CD8-positive, alpha-beta memory T cell (primary cell): ENCODE measurements around the gene RNF144B. TPM values are rescaled to one million over a fixed set of nuclear protein-coding genes. Genes with fewer than 3 reads are reported as not detected.

Experiments used
- CTCF ChIA-PET: fragments of 350-600 bp; sonication (Branson Sonifier 250); formaldehyde crosslinking; loops from one replicate; lab custom pipeline; 2021; ENCODE audit warnings: antibody characterized with exemption; lab: Charles Lee
- POLR2A ChIA-PET: fragments of 350-600 bp; sonication (Branson Sonifier 250); formaldehyde crosslinking; loops from one replicate; lab custom pipeline; 2021; ENCODE audit warnings: antibody characterized with exemption; lab: Charles Lee
- DNase-seq, 5 donors: peaks; one replicate each; pipeline versions ENCODE4 v3.0.0 to v3.0.0-alpha.2; 2020 to 2022; ENCODE audit warnings: mixed read lengths in 1 of 5
- H3K27ac ChIP-seq: one replicate; pipeline ENCODE4 v1.7.0; 2013; ENCODE audit warnings: low read depth, mild to moderate bottlenecking, low read length, moderate library complexity
- H3K27me3 ChIP-seq: 2 replicates; pipeline ENCODE4 v1.7.0; 2013; ENCODE audit warnings: low read length, mild to moderate bottlenecking; ENCODE audit not compliant: insufficient read depth, poor library complexity, severe bottlenecking
- H3K36me3 ChIP-seq: 2 replicates; pipeline ENCODE4 v1.7.0; 2013; ENCODE audit warnings: mild to moderate bottlenecking, low read length, moderate library complexity; ENCODE audit not compliant: insufficient read depth
- H3K4me1 ChIP-seq: 2 replicates; pipeline ENCODE4 v1.7.0; 2013; ENCODE audit warnings: mild to moderate bottlenecking, low read length, moderate library complexity; ENCODE audit not compliant: insufficient read depth
- H3K4me3 ChIP-seq: 2 replicates; pipeline ENCODE4 v1.7.0; 2013; ENCODE audit warnings: mild to moderate bottlenecking, low read length
- H3K9me3 ChIP-seq: 2 replicates; pipeline ENCODE4 v1.7.0; 2013; ENCODE audit warnings: mild to moderate bottlenecking, low read length
- H3K27ac Mint-ChIP-seq, 8 donors: one replicate each; pipeline ENCODE4 v1.8.0; 2020 to 2021; ENCODE audit warnings: mixed read lengths in 8 of 8, mild to moderate bottlenecking in 6 of 8, inconsistent platforms in 3 of 8, moderate library complexity in 3 of 8
- H3K27me3 Mint-ChIP-seq, 2 donors: one replicate each; pipeline ENCODE4 v1.8.0; 2020 to 2021; ENCODE audit warnings: mixed read lengths in 2 of 2, mild to moderate bottlenecking in 1 of 2, moderate library complexity in 1 of 2
- H3K36me3 Mint-ChIP-seq, 3 donors: one replicate each; pipeline ENCODE4 v1.8.0; 2020 to 2021; ENCODE audit warnings: mixed read lengths in 3 of 3, inconsistent platforms in 1 of 3, mild to moderate bottlenecking in 1 of 3
- H3K4me1 Mint-ChIP-seq, 3 donors: one replicate each; pipeline ENCODE4 v1.8.0; 2020 to 2021; ENCODE audit warnings: mixed read lengths in 3 of 3, inconsistent platforms in 1 of 3, mild to moderate bottlenecking in 1 of 3
- H3K4me3 Mint-ChIP-seq, 7 donors: one replicate each; pipeline ENCODE4 v1.8.0; 2020 to 2021; ENCODE audit warnings: mixed read lengths in 7 of 7, mild to moderate bottlenecking in 6 of 7, moderate library complexity in 4 of 7, inconsistent platforms in 2 of 7
- H3K9me3 Mint-ChIP-seq, 5 donors: one replicate each; pipeline ENCODE4 v1.8.0; 2020 to 2022; ENCODE audit warnings: mixed read lengths in 5 of 5, mild to moderate bottlenecking in 3 of 5, moderate library complexity in 2 of 5, inconsistent platforms in 1 of 5
- polyA plus RNA-seq: library from polyadenylated mRNA; unstranded; fragments of 300-500 nt; fragmentation: Illumina TruSeq; gene quantifications from one replicate; pipeline ENCODE4 v1.2.3, GENCODE V29; 2021
- total RNA-seq, 2 experiments: library from RNA; stranded (reverse); gene quantifications; one replicate each; pipeline ENCODE4 v1.2.3, GENCODE V29; 2021

Gene RNF144B
- total and polyA plus RNA-seq, 3 experiments from 2014 or later: 0.98 to 1.3 (median 1.2) TPM

DNA sequence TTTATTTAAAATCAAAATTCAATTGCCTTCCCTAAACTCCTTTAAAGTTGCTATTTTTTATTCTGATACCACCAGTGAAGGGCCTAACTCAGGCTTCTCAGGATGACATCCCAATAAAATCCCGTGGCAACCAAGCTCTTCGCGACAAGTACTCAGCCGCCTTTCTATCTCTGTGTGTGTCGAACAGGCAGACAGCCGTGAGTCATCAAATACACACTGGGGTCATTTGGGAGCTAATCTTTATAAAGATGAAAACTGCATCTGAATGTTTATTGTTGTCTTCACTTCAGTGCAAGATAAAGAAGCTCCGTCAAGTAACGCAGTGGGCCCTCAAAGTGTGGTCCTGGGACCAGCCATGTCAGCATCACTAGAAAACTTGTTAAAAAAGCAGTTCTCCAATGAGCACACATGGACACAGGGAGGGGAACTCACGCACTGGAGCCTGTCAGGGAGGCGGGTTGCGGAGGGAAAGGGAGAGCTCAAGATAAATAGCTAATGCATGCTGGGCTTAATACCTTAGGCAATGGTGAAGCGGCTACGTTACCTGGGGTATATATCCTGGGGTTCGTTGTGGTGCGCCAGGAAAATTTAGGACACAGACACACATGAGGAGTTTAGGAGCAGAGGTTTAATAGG lies 119.3 kb downstream of the RNF144B start:
- H3K27me3 Mint-ChIP-seq: peaks cover 4 to 10% of the 10 kb centered on the region in 2 donors
- Histone ChIP-seq H3K27me3 (no peaks in the 10 kb centered on the region), H3K9me3 (no peaks in the 10 kb centered on the region), H3K36me3 (no peaks in the 10 kb centered on the region), H3K4me3 (no peak overlapping the region), H3K4me1 (no peaks in the 10 kb centered on the region), H3K27ac (no peak overlapping the region)
- H3K27ac Mint-ChIP-seq: peak overlapping the region in 1 of 8 donors; percentile 48
- no peak for DNase-seq
- H3K4me3 Mint-ChIP-seq: no peak overlapping the region
- H3K9me3 Mint-ChIP-seq: no peaks in the 10 kb centered on the region
- ChIA-PET CTCF (interaction anchor here (1.3 to 5.3 kb wide), 2 partner anchors 176 to 184 kb away, joined by 3 to 50 read pairs; no protein-coding TSS in a partner anchor), POLR2A (no interaction called here)
- no peaks in the 10 kb centered on the region for H3K36me3 Mint-ChIP-seq
- no peaks in the 10 kb centered on the region for H3K4me1 Mint-ChIP-seq

DNA sequence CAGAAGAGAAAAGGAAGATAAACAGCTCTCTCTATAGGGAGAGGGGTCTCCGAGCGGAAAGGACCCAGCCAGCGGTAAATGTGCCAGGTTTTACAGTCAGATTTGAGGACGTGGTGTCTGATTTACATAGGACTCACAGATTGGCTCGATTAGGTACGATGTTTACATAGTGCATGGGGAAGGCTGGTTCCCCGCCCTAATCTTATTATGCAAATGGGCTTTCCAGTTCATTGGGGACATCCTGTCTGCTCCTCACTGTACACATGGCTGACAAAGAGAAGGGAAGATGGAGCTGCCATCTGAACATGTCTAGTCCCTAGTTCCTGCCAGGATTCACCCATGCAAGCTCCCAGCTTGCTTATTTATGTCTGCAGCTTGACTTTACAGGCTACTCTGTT lies 119.9 kb downstream of the RNF144B start:
- peaks cover 4 to 12% of the 10 kb centered on the region in 2 donors for H3K27me3 Mint-ChIP-seq
- H3K4me1 ChIP-seq: no peaks in the 10 kb centered on the region
- no peaks in the 10 kb centered on the region for H3K4me1 Mint-ChIP-seq
- POLR2A ChIA-PET: no interaction called here
- no peak overlapping the region for H3K4me3 Mint-ChIP-seq
- H3K9me3 ChIP-seq: no peaks in the 10 kb centered on the region
- no peaks in the 10 kb centered on the region for H3K36me3 Mint-ChIP-seq
- H3K27ac Mint-ChIP-seq: peak overlapping the region in 1 of 8 donors; percentile 48
- no peaks in the 10 kb centered on the region for H3K9me3 Mint-ChIP-seq
- H3K27me3 ChIP-seq: no peaks in the 10 kb centered on the region
- CTCF ChIA-PET: interaction anchor here (1.3 to 5.3 kb wide), 2 partner anchors 176 to 184 kb away, joined by 3 to 50 read pairs; no protein-coding TSS in a partner anchor
- DNase-seq: no peak
- H3K27ac ChIP-seq: no peak overlapping the region
- no peaks in the 10 kb centered on the region for H3K36me3 ChIP-seq
- H3K4me3 ChIP-seq: no peak overlapping the region

DNA sequence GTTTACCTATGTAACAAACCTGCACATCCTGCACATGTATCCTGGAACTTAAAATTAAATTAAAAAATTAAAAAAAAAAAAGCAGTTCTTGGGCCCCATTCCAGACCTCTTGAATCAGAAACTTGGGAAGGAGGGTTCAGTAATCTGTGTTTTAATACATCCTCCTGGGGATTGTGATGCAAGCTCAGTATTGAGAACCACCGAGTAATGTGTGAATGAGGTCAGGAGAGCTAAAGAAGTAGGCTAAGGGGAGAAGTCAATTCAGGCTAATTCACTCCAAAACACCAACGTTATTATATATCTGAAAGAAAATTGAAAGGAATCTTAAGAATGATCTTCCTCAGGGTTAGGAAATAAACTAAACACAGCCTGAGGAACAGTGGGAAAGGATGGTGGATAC lies 120.4 kb downstream of the RNF144B start:
- Histone ChIP-seq H3K4me3 (no peak overlapping the region), H3K9me3 (no peaks in the 10 kb centered on the region), H3K27ac (no peak overlapping the region), H3K4me1 (no peaks in the 10 kb centered on the region), H3K27me3 (no peaks in the 10 kb centered on the region), H3K36me3 (no peaks in the 10 kb centered on the region)
- DNase-seq: no peak
- H3K4me1 Mint-ChIP-seq: no peaks in the 10 kb centered on the region
- H3K9me3 Mint-ChIP-seq: no peaks in the 10 kb centered on the region
- CTCF ChIA-PET: interaction anchor here (1.3 kb wide), 1 partner anchor 177 kb away, joined by 3 read pairs; no protein-coding TSS in a partner anchor
- POLR2A ChIA-PET: no interaction called here
- H3K27me3 Mint-ChIP-seq: peaks cover 4 to 15% of the 10 kb centered on the region in 2 donors
- no peaks in the 10 kb centered on the region for H3K36me3 Mint-ChIP-seq
- no peak overlapping the region for H3K4me3 Mint-ChIP-seq
- H3K27ac Mint-ChIP-seq: no peak overlapping the region

DNA sequence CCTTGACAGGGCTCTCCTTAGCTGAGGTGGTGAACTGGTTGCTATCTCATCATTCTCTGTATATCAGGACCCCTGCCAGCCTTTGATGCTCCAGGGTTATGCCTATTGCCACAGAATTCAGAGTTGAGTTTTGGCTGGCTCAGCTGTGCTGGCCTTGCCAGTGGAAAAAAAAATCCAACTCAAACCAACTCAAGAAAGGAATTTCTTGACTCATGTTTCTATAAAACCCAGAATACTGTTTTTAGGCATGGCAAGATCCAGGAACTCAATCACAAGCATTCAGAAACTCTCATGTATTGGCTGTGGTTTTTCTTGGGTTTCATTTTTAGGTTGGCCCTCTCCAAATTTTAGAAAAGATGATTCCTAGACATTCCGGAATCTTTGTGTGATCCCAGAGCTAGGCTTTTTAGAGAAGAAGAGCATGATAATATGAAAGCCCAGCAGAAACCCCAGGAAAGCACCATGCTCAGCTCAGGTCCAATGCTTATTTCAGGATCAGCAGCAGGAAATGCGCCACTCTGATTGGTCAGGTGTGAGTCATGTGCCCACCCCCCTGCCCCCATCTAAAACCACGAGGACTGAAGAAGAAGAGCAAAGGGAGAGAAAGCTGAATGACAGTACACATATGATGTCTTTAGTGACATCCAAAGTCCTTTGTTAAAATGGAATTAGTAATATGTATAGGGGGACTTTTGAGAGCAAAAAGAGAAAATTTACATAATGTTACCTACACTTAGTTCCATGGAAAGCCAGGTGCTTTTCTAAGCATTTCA lies 122.9 kb downstream of the RNF144B start:
- H3K4me3 Mint-ChIP-seq: no peak overlapping the region
- Histone ChIP-seq H3K4me1 (no peaks in the 10 kb centered on the region), H3K36me3 (no peaks in the 10 kb centered on the region), H3K9me3 (no peaks in the 10 kb centered on the region), H3K27ac (no peak overlapping the region), H3K27me3 (no peaks in the 10 kb centered on the region), H3K4me3 (no peak overlapping the region)
- no peak for DNase-seq
- no peaks in the 10 kb centered on the region for H3K36me3 Mint-ChIP-seq
- no peaks in the 10 kb centered on the region for H3K9me3 Mint-ChIP-seq
- H3K4me1 Mint-ChIP-seq: no peaks in the 10 kb centered on the region
- H3K27ac Mint-ChIP-seq: no peak overlapping the region
- ChIA-PET CTCF (no interaction called here), POLR2A (no interaction called here)
- peaks cover 4 to 17% of the 10 kb centered on the region in 2 donors for H3K27me3 Mint-ChIP-seq

DNA sequence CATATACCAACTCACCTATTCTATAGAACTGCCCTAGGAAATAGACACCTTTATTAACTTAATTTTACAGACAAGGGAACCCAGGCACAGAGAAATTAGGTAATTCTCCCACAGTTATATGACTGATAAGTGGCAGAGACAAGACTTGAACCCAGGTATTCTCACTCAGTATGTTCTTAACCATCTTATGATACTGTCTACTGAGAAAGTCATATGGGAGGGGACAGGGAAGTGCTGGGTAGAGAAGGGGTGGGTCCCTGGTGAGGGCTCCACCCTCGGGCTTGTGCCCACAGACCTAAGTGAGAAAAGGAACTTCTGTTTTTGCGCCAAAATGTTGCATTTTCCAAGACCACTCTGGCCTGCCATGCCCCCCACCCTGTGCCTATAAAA lies 123.5 kb downstream of the RNF144B start:
- H3K9me3 Mint-ChIP-seq: no peaks in the 10 kb centered on the region
- H3K27ac Mint-ChIP-seq: no peak overlapping the region
- Histone ChIP-seq H3K9me3 (no peaks in the 10 kb centered on the region), H3K36me3 (no peaks in the 10 kb centered on the region), H3K27ac (no peak overlapping the region), H3K27me3 (no peaks in the 10 kb centered on the region), H3K4me3 (no peak overlapping the region), H3K4me1 (no peaks in the 10 kb centered on the region)
- peaks cover 6 to 17% of the 10 kb centered on the region in 2 donors for H3K27me3 Mint-ChIP-seq
- no peak for DNase-seq
- ChIA-PET POLR2A (no interaction called here), CTCF (no interaction called here)
- no peak overlapping the region for H3K4me3 Mint-ChIP-seq
- no peaks in the 10 kb centered on the region for H3K36me3 Mint-ChIP-seq
- H3K4me1 Mint-ChIP-seq: no peaks in the 10 kb centered on the region

DNA sequence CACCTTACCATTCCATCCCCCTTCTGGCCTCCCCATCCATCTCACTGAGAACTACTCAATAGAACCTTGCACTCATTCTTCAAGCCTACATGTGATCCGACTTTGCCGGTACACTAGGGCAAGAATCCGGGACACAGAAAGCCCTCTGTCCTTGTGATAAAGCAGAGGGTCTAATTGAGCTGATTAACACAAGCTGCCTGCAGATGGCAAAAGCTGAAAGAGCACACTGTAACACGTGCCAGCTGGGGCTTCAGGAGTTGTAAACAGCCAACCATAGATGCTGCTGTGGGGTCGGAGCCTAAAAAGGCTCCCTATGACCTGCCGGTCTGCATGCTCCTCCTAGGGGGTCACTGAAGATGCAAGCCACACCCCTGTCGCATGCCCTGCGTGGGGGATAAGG lies 124.1 kb downstream of the RNF144B start:
- Mint-ChIP-seq H3K4me3 (no peak overlapping the region), H3K9me3 (no peaks in the 10 kb centered on the region), H3K36me3 (no peaks in the 10 kb centered on the region), H3K27ac (no peak overlapping the region), H3K4me1 (no peaks in the 10 kb centered on the region), H3K27me3 (peaks cover 7 to 17% of the 10 kb centered on the region in 2 donors)
- Histone ChIP-seq H3K9me3 (no peaks in the 10 kb centered on the region), H3K4me1 (no peaks in the 10 kb centered on the region), H3K36me3 (no peaks in the 10 kb centered on the region), H3K27ac (no peak overlapping the region), H3K4me3 (no peak overlapping the region), H3K27me3 (no peaks in the 10 kb centered on the region)
- POLR2A ChIA-PET: no interaction called here
- DNase-seq: no peak
- CTCF ChIA-PET: no interaction called here

DNA sequence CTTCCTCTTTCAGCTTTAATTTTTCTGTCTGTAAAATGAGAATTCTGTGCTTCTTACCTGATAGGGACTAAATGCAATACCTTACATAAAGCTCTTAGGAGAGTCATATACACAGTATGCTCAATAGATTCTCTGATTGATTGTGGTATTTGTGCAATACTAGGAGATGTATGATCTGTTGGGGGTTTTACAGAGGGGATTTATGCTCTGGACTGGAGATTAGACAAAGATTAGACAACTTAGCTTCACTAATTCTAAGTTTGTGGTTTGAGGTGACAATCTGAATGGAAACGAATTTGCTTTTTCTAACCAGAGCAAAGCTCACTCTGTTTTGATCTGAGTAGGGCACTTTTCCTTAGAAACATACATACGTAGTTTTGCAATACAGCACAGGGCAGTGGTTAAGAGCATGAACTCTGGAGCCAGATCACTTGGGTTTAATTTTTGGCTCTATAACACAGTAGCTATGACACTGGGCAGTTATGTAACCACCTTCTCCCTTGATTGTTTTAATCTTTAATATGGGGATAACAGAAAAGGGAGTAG lies 126.2 kb downstream of the RNF144B start:
- POLR2A ChIA-PET: no interaction called here
- Mint-ChIP-seq H3K27ac (no peak overlapping the region), H3K4me3 (no peak overlapping the region)

DNA sequence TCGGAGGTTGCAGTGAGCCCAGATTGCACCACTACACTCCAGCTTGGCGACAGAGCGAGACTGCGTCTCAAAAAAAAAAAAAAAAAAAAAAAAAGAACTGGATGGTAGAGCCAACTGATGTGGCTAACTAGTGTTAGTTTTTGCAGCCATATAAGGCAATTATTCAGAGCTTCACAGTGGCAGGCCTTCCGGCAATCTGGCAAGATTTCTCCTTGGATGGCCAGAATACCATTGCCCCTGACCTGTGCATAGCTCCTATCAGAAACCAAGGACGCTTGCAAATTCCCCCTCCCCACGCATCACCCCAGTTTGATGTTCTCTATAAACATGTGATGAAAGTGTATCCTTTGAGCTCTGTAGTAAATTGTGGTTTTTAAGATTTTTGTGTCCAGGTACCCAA lies 127.0 kb downstream of the RNF144B start:
- Histone ChIP-seq H3K9me3 (no peaks in the 10 kb centered on the region), H3K4me3 (no peak overlapping the region), H3K27ac (no peak overlapping the region), H3K4me1 (no peaks in the 10 kb centered on the region), H3K36me3 (no peaks in the 10 kb centered on the region), H3K27me3 (no peaks in the 10 kb centered on the region)
- no peaks in the 10 kb centered on the region for H3K36me3 Mint-ChIP-seq
- no peak overlapping the region for H3K27ac Mint-ChIP-seq
- H3K27me3 Mint-ChIP-seq: peaks cover 15 to 17% of the 10 kb centered on the region in 2 donors
- no peaks in the 10 kb centered on the region for H3K9me3 Mint-ChIP-seq
- no peak overlapping the region for H3K4me3 Mint-ChIP-seq
- CTCF ChIA-PET: no interaction called here
- POLR2A ChIA-PET: no interaction called here
- H3K4me1 Mint-ChIP-seq: no peaks in the 10 kb centered on the region
- DNase-seq: no peak

More for the DNA sequence above, 126.2 kb downstream of the RNF144B start:
- Mint-ChIP-seq H3K9me3 (no peaks in the 10 kb centered on the region), H3K36me3 (no peaks in the 10 kb centered on the region), H3K27me3 (peaks cover 15 to 17% of the 10 kb centered on the region in 2 donors), H3K4me1 (no peaks in the 10 kb centered on the region)
- CTCF ChIA-PET: no interaction called here
- Histone ChIP-seq H3K9me3 (no peaks in the 10 kb centered on the region), H3K4me1 (no peaks in the 10 kb centered on the region), H3K27me3 (no peaks in the 10 kb centered on the region), H3K36me3 (no peaks in the 10 kb centered on the region), H3K4me3 (no peak overlapping the region), H3K27ac (no peak overlapping the region)
- no peak for DNase-seq
